OCI-M2 (cell line): Measurements from ENCODE around the gene LECT2.

Experiments used
- DNase-seq: peaks from one replicate; lab custom pipeline; 2025; ENCODE audit not compliant: unreplicated experiment; lab: John Stamatoyannopoulos, UW

LECT2 gene

DNA sequence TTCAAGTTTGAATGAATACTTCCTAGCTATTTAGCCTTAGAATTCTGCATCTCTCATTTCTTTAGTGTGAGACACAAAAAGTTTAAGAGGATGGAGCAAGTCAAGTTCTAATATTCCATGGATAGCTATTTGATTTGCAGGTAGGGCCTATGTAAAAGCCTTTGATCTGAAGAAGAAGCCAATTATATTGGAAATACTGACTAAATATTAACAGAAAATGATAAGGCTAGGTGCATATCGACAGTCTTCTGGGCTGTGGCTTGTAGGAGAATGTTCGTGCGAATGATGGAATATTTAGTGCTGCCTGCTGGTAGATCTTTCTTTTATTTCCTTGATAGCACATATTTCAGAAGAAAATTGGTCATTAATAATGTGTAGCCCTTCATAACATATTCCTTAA, at the start of gene LECT2:
TSS of gene LECT2 (minus strand) at position 85 of the 400 bp plus-strand sequence. CDS start 150 bp downstream, outside the sequence.
- no peak for DNase-seq

DNA sequence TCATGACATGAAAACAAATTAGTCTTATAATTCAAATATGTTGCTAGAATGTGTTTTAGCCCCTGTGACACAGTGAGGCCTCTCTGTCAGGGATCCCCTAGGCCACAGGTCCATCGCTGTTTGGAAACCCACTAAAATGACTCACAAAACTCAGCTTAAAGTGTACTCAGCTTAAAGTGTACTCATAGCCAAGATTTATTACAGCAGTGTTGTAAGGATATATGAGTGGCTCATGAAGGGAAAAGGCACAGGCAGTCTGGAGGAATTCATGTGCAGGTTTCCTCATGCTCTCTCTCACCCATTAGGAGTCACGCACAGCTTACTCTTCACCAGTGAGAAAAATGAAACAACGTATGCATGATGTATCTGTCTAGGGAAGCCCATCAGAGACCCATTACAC, 49.7 kb upstream of the LECT2 start:
- no peak for DNase-seq

DNA sequence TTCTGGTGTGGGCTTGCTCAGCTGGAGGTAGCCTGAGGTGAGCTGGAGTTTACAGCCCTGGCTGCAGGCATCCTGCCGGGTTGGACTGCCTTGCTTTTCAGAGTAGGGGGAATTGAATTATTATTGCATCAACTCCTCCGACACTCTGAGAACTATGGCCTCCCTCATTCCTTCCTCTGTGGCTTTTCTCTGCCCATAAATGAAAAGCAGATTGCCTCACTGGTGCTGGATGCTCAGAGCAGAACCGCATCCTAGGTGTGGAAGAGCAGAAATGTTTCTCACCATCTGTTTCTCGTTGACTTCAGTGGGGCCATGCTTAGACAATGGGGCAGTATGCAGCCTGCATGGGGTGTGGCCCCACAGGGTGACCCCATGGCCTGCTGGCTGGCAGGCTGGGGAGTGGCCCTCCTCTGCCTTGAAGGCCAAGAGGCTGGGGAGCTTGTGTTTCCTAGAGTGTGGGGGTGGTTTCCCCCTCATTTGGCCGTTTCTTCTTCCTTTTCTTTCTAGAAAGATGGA, 46.7 kb upstream of the LECT2 start:
- DNase-seq, result no peak

DNA sequence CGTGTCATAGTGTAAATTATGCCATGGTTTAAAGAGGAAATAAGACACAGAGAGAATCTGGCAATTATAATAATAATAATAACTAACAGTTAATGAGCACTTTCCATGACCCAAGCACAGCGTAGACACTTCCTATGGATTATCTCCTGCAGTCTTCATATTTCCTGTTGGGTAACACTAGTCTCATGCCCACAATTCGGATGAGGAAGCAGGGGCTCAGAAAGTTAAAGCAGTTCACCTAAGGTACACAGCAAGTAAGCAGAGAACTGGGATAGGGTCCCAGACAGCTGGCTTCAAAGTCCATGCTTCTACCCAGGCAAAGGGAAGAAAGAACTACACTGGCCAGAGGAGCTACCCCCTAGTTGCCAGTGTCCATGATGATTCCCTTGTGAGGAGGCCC, 46.1 kb upstream of the LECT2 start:
- no peak for DNase-seq

DNA sequence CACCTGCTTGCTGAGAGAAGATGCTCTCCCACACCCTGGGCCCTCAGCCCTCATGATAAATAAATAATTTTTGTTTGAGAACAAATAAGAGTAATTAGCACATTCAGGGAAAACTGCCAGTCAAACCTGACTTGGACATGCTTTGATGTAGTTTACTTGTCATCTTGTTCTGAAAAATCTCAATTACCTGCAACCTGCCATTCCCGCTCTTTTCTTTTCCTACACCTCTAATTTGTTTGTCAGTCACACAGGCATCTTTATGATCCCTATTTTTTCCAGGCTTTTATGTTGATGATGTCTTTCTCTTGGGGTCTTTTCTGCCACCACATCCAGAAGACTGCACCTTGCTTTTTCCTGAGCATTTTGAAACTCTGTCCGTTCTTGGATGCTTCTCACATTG, 45.4 kb upstream of the LECT2 start:
- no peak for DNase-seq

DNA sequence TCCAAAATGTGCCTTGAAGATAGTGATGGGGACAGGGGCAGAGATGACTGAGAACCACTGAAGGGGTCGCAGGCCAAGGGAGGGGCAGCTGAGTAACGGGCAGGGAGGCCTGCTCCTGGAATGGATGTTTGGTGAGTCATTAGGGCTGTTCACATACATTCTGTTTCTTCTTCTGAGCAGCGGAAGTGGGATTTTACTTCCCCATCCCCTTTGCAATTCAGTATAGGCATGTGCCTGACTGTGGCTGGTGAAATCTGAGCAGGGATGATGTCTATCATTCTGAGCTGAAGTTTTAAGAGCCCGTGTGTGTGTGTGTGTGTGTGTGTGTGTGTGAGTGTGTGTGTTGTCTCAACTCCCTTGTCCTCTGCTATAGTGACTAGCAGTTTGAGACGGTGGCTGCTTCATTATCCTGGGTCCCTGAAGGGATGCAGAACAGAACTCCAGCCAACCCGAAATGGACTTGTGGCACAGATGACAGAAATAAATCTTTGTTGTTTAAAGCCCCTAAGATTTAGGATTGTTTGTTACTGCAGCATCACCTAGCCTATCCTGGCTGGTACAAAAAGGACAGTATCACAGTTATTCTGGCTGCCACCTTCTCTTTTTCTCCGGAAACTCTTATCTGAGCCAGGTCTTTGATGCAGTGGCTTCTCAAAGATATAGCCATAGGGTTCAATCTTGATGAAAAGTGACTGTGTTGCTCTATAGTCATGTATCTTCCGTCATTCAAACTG, 44.8 kb upstream of the LECT2 start:
- no peak for DNase-seq

DNA sequence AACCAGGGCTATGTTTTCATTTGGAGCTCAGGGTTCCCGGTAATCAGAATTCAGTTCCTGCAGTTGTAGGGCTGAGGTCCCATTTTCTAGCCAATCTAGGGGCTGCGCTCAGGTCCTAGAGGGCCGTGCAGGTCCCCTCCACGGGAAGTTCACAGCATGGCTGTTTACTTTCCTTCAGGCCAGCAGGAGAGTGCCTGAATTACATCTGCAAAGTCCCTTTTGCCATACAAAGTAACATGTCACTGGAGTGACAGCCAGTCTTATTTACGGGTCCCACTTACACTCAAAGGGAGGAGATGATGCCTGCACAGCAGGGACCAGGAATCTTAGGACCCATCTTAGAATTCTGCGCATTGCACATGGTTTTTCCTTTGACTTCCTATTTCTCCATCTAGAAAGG, 44.1 kb upstream of the LECT2 start:
- DNase-seq, result no peak

DNA sequence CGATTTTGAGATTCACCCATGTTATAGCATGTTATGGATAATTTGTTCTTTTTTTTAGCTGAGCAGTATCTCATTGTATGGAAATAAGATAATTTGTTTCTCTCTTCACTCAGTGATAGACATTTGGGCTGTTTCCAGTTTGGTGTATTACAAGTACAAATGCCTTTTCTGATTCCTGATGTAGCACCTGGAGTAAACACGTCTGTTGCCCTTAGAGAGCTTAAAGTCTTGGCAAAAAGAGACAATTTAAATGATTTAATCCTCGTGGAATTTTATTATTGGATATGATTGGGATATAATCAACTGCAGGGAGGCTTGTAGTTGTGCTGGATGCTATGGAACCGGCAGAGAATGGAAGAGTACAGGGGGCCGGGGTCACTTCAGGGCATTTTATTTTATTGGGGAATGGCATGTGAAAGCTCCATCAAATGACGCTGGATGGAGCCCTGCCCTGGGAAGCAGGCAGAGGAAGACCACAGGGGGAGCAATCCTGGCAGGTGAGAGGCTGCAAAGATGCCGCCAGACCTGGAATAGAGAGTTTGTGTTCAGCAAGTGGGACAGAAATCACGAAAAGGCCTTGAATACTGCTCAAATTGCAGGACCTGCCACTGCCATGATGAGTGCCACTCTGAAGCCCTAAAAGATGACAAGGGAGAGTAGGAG, 43.0 kb upstream of the LECT2 start:
- no peak for DNase-seq

DNA sequence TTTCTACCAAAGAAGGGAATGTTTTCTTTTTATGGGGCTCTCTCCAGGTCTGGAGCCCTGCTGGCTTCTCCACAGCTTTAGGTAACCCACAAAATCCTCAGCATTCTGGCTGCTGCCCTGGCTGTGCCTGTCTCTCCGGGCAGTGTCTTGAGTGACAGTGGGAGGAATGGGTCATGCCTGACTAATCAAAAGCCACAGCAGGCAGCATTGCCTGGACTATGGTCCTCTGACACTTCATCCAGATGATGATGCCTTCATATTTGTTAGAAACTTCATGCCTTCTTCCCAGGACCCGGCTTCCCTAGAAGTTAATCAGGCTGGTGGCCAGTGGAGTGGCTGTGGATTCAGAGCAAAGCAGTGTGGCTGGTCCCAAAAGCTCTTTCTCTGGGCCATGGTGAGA, 41.8 kb upstream of the LECT2 start:
- no peak for DNase-seq

DNA sequence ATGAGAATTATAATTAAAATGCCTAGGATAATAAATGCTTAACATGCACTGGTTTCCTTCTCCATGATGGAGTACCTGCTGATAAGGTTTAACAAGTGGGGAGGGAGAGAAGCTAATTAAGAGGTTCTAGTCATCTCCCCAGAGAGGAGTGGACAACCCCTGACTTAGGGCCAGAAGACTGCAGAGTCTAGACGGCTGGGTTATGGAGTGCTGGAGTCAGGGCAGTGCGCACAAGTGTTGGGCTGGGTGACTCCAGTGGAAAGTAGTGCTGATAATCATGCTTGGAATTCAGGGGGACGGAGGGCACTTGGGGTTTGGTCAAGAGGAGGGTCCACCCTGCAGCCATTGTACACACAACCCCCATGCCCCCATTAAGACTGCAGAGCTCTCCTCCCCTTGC, 41.2 kb upstream of the LECT2 start:
- no peak for DNase-seq

DNA sequence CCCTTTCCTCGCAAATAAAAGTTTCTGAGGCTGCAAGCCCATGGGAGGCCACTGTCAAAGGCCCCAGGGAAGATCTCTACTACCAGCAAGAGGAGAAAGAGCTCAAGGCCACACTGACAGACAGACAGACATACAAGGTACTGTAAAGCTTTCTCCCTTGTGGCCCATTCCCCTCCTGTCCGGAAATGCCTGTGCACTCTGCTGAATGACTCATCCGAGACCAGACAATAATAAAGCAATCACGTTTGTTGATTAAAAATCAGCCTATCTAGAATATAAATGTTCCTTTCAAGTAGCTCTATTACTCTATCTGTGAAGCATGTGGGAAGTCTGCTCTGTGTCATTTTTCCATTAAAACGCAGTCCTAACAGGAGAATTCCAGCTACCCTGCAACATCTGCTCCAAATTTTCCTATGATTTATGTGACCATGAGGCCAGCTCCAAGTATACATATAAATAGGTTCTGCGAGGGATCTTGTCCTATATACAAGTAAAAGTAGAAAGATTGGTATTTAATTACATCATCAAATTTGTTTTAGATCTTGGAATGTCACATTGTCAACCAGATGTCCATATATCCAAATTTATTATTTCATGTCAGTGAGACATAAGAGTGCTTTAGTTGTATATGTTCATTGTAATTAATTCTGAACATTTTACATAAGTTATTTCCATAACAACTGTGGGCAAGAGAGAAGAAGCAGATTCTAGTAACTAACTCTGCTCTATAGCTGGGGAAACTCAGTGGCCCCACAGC, 39.3 kb upstream of the LECT2 start:
- no peak for DNase-seq

DNA sequence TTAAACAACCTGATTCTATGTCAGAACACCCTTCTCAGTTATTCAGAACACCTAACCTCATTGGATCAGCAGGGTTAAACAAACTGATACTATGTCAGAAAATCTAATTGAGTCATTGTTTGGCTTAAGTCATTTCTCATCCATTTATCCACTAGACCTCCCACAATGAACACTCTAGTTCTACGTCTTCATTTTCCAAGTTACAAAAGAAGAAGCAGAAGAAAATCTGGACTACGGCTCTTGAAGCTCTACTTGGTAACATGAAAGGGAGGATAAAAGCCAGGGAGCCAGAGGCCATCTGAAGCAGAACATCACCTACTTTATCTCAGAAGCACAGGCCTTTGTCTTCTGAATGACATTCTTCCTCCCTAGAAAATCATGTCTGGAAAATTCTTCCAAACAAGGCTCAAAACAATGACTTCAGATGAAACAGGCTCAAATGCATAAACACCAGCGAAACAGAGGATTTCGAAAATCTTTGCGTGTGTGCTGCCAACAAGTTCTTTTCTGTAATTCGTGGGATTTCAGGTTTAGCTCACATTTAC, 38.6 kb upstream of the LECT2 start:
- DNase-seq, result no peak

DNA sequence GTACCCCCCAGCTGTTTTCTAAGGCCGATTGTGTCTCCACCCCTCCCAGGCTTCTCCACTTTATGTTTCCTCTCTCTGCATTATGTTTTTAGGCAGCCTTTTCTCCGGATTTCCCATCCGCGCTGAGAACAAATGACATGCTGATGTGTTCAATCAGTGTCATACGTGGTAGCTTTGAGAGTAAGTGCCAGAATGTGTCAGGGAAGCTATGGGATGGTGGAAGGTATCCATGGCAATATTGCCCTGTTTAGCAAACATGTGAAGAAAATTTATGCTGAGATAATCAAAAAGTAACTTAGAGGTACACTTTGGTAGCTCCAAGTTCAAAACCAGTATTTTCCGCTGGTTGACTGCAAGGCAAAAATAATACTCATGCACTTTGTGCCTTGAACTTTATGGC, 36.6 kb upstream of the LECT2 start:
- no peak for DNase-seq

DNA sequence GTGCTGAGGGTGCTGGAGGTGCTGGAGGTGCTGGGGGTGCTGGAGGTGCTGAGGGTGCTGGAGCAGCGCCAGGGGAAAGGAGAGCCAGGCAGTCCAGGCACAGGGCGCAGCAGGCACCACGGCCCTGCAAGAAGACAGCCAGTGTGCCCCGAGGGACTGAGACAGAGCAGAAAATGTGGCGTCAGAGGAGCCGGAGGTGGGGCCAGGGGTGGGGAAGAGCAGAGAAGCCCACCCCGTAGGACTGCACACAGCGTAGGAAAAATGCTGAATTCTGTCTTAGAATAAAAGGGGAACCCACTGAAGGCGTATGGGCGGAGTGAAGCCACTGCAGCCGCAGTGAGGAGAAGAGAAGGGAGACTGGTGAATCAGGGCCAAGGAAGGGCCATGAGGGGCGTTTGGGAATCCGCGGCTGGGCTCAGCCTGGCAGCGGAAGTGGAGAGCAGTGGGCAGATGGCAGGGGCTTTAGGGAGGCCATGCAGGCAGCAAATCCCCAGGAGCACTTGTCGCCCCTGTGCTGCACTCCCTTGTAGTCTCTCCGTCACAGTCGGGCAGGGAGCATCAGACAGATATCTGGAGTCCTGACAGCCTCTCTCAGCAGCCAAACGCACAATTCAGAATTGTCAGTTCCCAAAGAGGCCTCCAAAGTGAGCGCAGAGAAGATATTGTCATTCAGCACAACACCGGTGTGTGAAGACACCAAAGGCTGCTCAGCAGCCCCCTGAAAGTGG, 35.9 kb upstream of the LECT2 start:
- DNase-seq, result no peak

DNA sequence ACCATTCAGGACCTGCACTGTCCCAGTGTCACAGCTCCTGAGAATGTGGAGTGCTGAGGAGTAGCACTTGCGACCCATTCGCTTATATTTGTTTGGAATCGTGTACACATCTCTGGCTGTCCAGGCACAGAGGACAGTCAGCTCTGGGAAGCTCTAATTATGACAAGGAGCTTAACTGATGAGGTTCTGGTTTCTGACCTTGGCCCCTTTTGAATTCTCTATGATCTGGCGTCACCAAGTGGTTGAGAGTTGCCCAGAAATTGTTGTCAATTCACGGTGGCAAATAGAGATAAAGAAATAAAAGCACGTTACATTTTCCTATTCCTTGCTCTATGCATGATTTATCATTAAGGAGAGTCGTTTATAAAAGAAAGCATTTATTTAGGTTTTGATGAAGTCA, 34.9 kb upstream of the LECT2 start:
- DNase-seq, result no peak

DNA sequence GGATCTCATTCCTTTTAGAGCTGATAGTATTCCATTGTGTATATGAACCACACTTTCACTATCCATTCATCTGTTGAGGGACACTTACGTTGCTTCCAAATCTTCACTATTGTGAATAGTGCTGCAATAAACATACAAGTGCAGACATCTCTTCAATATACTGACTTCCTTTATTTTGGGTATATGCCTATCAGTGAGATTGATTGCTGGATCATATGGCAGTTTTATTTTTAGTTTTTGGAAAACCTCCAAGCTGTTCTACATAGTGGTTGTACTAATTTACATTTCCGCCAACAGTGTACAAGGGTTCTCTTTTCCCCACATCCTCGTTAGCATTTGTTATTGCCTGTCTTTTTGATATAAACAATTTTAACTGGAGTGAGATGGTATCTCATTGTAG, 33.8 kb upstream of the LECT2 start:
- no peak for DNase-seq

DNA sequence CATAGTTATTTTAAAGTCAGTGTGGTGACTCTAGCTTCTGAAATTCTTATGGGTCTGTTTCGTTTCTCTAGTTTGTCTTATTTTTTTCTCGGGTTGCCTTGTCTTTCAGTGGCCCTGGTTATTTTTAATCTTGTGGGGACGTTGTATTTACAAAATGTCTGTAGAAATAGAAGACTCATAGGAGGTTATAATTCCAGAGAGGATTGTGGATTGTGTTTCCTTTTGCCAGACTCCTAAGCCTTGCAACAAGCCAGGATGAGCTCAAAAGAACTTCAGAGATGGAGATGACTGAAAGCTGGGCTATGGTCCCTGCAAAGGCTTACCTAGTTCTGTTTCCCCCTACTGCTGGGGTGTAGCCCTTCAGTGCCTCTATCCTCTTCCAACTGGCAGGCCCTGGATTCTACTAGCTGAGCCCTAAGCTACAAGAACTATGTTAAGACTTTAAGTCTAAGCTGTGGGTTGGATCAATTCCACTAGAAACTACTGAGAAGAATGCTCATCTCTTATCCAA, 32.2 kb upstream of the LECT2 start:
- DNase-seq, result no peak

DNA sequence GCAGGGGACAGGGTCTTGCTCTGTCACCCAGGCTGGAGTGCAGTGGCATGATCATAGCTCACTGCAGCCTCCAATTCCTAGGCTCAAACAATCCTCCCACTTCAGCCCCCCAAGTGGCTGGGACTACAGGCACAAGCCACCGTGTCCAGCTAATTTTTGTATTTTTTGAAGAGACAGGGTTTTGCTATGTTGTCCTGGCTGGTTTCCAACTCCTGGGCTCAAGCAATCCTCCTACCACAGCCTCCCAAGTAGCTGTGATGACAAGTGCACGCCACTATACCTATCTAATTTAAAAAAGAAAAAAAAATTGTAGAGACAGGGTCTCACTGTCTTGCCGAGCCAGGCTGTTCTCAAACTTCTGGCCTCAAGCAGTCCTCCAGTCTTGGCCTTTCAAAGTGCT, 31.6 kb upstream of the LECT2 start:
- no peak for DNase-seq

DNA sequence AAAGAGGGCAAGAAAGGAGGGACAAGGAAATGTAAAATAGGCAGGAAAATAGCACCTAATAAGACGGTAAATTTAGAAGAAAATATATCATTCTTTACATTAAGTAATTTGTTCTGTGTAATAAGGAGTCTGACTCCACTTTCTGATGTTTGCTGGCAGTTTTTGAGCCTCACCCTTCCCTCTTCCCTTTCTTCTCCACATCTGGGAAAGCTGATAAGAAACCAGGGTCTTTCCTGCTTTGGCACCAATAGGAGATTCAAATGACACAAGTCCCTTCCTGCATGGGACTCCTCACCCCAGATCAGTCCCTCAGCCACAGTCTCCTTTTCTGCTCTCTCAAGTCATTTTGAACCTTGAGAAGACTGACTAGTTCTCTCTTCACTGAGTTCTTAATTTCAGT, 31.2 kb upstream of the LECT2 start:
- DNase-seq, result no peak

DNA sequence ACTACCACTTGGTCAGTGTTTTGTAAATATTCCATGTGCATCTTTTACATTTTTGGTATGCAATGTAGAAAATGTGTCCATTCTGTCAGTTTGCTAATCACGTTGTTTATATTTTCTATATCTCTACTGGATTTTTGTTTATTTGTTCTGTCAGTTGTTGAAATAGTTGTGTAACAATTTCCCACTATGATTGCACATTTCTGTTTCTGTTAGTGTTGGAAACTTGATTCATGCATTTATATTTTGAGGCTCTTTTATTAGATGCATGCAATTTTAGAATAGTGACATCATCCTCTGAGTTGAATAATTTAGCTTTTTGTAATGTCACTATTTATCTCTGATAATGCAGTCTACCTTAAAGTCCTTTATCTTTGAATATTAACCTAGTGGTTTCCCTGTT, 25.8 kb upstream of the LECT2 start:
- DNase-seq, result no peak

DNA sequence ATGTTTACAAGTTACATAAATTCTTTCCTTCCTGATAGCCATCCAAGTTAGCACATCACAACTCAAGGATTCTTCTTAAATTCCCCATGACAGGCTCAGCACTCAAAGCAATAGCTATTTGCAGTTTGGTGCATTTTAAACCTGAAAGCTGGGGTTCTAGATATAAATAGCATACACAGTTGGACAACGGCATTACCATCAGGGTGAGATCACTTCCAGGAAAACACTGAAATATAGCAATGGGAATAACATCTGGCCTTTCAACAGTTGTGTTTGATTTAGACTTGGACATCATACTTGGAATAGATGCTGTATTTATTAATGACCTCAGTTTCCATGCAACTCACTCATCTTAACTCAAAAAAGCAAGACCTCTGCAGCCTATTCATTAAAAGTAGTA, 24.7 kb upstream of the LECT2 start:
- no peak for DNase-seq
